ENCODE results near the gene PDZRN3. TPM values are rescaled to one million over a fixed set of nuclear protein-coding genes. Genes with fewer than 3 reads are reported as not detected.

PDZRN3 gene
- total and polyA plus RNA-seq, 2 donors from 2014 or later, result 9.5 to 13.2 TPM

- H3K27ac ChIP-seq (ENCODE audit: low read depth in 2 of 2, low read length in 2 of 2), result no peak overlapping the region
- peaks cover 0 to 22% (median 0%) of the 10 kb centered on the region in 3 donors for H3K4me1 ChIP-seq (ENCODE audit: control insufficient read depth in 2 of 3, insufficient read depth in 2 of 3, low read depth in 1 of 3, low read length in 3 of 3)
- FAIRE-seq, result no peak
- no peaks in the 10 kb centered on the region for H3K27me3 ChIP-seq (ENCODE audit: control insufficient read depth, insufficient read depth, low read length)
- H3K9ac ChIP-seq (ENCODE audit: low read length in 3 of 3), result no peak overlapping the region
- TF ChIP-seq CTCF (IDR thresholded peaks at IDR 0.05; ENCODE audit: borderline replicate concordance, extremely low read depth, insufficient read depth), result no peak
- H3K4me3 ChIP-seq (ENCODE audit: low read length in 3 of 3), result no peak overlapping the region
- DNase-seq, result no peak
- H3K36me3 ChIP-seq (ENCODE audit: control insufficient read depth in 2 of 3, insufficient read depth in 3 of 3, low read length in 3 of 3), result no peaks in the 10 kb centered on the region
- H3K9me3 ChIP-seq (ENCODE audit: control insufficient read depth in 2 of 3, insufficient read depth in 1 of 3, low read length in 3 of 3), result no peaks in the 10 kb centered on the region
- intact Hi-C loops (cut with DNase I), result no loop called here
Observed at GRCh38 chr3:73516631-73517030, 108.1 kb downstream of the PDZRN3 start.

- no peak for TF ChIP-seq CTCF (IDR thresholded peaks at IDR 0.05; ENCODE audit: borderline replicate concordance, extremely low read depth, insufficient read depth)
- DNase-seq, result peak in 4 of 5 donors; percentile 71 to 87 (median 82)
- Histone ChIP-seq H3K9ac (ENCODE audit: low read length in 3 of 3) (no peak overlapping the region), H3K36me3 (ENCODE audit: control insufficient read depth in 2 of 3, insufficient read depth in 3 of 3, low read length in 3 of 3) (no peaks in the 10 kb centered on the region), H3K4me3 (ENCODE audit: low read length in 3 of 3) (peak overlapping the region in 2 of 3 donors; percentile 38 to 46), H3K27ac (ENCODE audit: low read depth in 2 of 2, low read length in 2 of 2) (peak overlapping the region in 1 of 2 donors; percentile 18), H3K27me3 (ENCODE audit: control insufficient read depth, insufficient read depth, low read length) (no peaks in the 10 kb centered on the region), H3K4me1 (ENCODE audit: control insufficient read depth in 2 of 3, insufficient read depth in 2 of 3, low read depth in 1 of 3, low read length in 3 of 3) (peaks cover 0 to 35% (median 2%) of the 10 kb centered on the region in 3 donors), H3K9me3 (ENCODE audit: control insufficient read depth in 2 of 3, insufficient read depth in 1 of 3, low read length in 3 of 3) (no peaks in the 10 kb centered on the region)
- intact Hi-C loops (cut with DNase I), result no loop called here
- FAIRE-seq, result peak; percentile 93
Observed at GRCh38 chr3:73513260-73513659, 111.5 kb downstream of the PDZRN3 start.

- H3K36me3 ChIP-seq (ENCODE audit: control insufficient read depth in 2 of 3, insufficient read depth in 3 of 3, low read length in 3 of 3), result no peaks in the 10 kb centered on the region
- no peak overlapping the region for H3K27ac ChIP-seq (ENCODE audit: low read depth in 2 of 2, low read length in 2 of 2)
- FAIRE-seq (no peak), DNase-seq (peak in 3 of 5 donors; percentile 20 to 73 (median 60))
- peaks cover 0 to 35% (median 2%) of the 10 kb centered on the region in 3 donors for H3K4me1 ChIP-seq (ENCODE audit: control insufficient read depth in 2 of 3, insufficient read depth in 2 of 3, low read depth in 1 of 3, low read length in 3 of 3)
- no peaks in the 10 kb centered on the region for H3K9me3 ChIP-seq (ENCODE audit: control insufficient read depth in 2 of 3, insufficient read depth in 1 of 3, low read length in 3 of 3)
- no peak overlapping the region for H3K9ac ChIP-seq (ENCODE audit: low read length in 3 of 3)
- no peaks in the 10 kb centered on the region for H3K27me3 ChIP-seq (ENCODE audit: control insufficient read depth, insufficient read depth, low read length)
- no peak overlapping the region for H3K4me3 ChIP-seq (ENCODE audit: low read length in 3 of 3)
- intact Hi-C loops (cut with DNase I), result no loop called here
- no peak for TF ChIP-seq CTCF (IDR thresholded peaks at IDR 0.05; ENCODE audit: borderline replicate concordance, extremely low read depth, insufficient read depth)
Observed at GRCh38 chr3:73511571-73512525, 112.9 kb downstream of the PDZRN3 start.
